GM12864 (cell line): ENCODE data around the gene OR4B1.
A peak's percentile ranks its signal among the peaks of the same experiment; 100 is the strongest.
"Not testable (repeated sequence)": the region's sequence is repeated elsewhere in the genome, so short reads cannot be mapped to it uniquely, and the experiment has no call there.

ENCODE experiments used
- DNase-seq: peaks from one replicate; pipeline ENCODE4 v3.0.0-alpha.2; 2011; ENCODE audit warnings: low read depth
- H3K4me3 ChIP-seq: 2 replicates; pipeline ENCODE4 v1.5.1; 2011; ENCODE audit warnings: mild to moderate bottlenecking, low read depth, low read length, control low read depth
- TF ChIP-seq, protein P1 (sequence below): IDR thresholded peaks from 2 replicates; pipeline ENCODE4 v1.5.1; 2011; ENCODE audit warnings: low read depth, mild to moderate bottlenecking, moderate library complexity, low read length, control low read depth, inconsistent platforms; ENCODE audit errors: missing control alignments

Gene OR4B1

DNA sequence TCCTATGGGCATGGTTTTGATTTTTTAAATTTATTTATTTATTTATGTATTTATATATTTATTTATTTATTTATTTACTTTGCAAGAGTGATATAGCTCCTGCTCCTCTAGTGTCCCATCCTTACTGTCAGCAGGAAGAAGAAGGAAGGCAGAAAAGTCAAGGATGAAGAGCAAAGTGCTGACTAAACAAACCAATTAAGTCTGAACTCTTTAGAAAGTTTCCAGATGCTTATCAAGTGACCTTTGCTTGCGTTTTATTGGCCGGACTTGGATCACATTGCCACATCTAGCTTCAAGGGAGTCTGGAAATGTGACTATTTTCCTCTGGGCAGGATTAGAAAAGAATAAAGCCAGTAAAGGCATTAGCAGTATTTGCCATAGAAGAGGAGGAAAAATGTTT lies 8.7 kb upstream of the OR4B1 start:
- TF ChIP-seq, protein P1, sequence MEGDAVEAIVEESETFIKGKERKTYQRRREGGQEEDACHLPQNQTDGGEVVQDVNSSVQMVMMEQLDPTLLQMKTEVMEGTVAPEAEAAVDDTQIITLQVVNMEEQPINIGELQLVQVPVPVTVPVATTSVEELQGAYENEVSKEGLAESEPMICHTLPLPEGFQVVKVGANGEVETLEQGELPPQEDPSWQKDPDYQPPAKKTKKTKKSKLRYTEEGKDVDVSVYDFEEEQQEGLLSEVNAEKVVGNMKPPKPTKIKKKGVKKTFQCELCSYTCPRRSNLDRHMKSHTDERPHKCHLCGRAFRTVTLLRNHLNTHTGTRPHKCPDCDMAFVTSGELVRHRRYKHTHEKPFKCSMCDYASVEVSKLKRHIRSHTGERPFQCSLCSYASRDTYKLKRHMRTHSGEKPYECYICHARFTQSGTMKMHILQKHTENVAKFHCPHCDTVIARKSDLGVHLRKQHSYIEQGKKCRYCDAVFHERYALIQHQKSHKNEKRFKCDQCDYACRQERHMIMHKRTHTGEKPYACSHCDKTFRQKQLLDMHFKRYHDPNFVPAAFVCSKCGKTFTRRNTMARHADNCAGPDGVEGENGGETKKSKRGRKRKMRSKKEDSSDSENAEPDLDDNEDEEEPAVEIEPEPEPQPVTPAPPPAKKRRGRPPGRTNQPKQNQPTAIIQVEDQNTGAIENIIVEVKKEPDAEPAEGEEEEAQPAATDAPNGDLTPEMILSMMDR: no peak
- DNase-seq: no peak
- no peak overlapping the region for H3K4me3 ChIP-seq

DNA sequence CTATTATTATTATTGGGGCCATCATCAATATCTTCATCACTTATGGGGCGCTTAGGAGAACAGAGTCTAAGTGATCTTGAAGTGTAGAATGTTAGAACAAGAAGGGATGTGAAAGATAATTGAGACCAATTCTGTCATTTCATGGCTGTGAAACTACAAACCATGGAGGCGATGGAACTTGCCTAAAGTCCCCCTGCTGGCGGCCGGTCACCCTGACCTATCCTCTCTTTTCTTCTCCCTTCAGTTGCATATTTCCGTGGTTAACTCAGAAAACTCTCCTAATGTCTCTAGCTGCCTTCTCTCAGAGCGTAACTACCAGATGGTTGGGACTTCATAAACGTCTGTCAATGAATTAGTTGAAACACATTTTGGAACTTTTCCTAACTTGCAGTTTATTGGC lies 6.6 kb upstream of the OR4B1 start:
- TF ChIP-seq, protein P1: peak; percentile 16
- H3K4me3 ChIP-seq: no peak overlapping the region
- DNase-seq: no peak

DNA sequence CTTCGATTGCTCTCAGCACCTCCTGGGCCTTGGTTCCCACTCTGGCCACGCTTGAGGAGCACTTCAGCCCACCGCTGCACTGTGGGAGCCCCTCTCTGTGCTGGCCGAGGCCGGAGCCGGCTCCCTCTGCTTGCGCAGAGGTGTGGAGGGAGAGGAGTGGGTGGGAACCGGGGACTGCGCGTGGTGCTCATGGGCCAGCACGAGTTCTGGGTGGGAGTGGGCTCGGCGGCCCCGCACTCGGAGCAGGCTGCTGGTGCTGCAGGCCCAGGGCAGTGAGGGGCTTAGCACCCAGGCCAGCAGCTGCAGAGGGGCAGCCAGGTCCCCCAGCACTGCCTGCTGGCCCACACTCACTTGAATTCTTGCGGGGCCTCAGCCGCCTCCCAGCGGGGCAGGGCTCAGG lies 12.2 kb downstream of the OR4B1 start:
- no peak for DNase-seq
- TF ChIP-seq, protein P1: no peak
- no peak overlapping the region for H3K4me3 ChIP-seq

DNA sequence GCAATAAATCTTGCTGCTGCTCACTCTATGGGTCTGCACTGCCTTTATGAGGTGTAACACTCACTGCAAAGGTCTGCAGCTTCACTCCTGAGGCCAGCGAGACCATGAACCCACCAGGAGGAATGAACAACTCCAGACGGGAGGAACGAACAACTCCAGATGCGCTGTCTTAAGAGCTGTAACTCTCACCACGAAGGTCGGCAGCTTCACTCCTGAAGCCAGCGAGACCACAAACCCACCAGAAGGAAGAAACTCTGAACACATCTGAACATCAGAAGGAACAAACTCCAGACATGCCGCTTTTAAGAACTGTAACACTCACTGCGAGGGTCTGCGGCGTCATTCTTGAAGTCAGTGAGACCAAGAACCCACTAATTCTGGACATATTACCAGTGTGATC lies 13.4 kb downstream of the OR4B1 start:
- DNase-seq, H3K4me3 ChIP-seq: not testable (repeated sequence)

DNA sequence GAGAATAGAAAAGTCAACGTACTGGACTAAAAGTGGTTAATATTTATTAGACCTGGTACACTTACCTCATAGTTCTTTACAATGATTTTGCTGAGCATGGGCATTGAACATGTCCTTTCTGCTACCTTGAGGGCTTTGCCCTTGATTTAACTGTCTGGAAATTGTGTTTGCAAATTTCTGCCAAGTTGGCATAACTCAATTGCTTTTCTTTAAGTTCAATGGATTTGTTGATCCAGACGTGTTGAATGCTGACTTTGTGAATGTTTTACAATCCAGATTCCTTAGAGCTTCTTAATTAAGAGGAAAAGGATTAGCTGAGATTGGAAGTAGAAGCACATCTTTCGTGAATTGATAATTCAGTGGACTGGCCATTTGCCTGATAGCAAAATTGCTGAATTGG lies 21.1 kb downstream of the OR4B1 start:
- H3K4me3 ChIP-seq: no peak overlapping the region
- TF ChIP-seq, protein P1: no peak
- DNase-seq: no peak

DNA sequence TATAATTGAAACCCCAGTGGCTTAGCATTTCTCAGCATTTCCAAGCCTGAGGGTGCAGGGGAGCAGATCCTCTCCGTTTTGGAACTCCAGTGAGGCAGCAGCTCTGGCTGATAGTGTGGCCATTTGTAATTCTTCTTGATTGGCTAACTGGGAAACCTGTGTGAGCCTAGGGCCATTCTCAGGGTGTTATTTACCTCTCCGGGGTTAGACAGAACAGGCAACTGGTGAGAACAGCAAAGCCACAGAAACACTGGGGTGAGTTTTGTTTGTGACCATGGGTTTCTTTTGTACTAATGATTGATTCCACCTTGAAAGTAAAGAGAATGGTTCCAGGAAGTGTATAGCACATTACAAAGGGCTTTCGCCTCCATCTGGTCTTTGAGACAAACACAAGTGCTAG lies 25.9 kb downstream of the OR4B1 start:
- DNase-seq: no peak
- TF ChIP-seq, protein P1: no peak

DNA sequence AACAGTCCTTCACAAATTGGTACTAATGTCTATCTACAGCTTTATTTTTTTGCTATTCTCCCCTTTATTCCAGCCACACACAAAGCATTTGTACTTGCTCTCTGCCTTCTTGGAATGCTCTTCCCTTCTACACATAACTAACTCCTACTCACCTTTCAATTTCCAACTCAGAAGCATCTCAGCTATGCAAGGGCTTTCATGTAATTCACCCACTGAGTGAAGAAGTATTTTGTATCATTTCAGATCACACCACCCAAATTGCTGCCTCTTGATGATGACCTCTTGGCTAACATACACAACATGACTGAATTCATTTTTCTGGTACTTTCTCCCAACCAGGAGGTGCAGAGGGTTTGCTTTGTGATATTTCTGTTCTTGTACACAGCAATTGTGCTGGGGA lies 28.2 kb downstream of the OR4B1 start, which contains the start of gene OR4X2:
Gene OR4X2 (plus strand): TSS at position 301 of the 400 bp plus-strand sequence. CDS start 0 bp downstream, at position 301.
- no peak within 1 kb of the TSS for H3K4me3 ChIP-seq
- no peak for DNase-seq
- TF ChIP-seq, protein P1: no peak

More for the DNA sequence above, 25.9 kb downstream of the OR4B1 start:
- no peak overlapping the region for H3K4me3 ChIP-seq
